HepG2 (cell line): ENCODE results near the gene GGPS1. TPM values are rescaled to one million over a fixed set of nuclear protein-coding genes. Genes with fewer than 3 reads are reported as not detected.

Source experiments
- NFIB ChIP-seq: sonication (generic); formaldehyde crosslinking; IDR thresholded peaks from 2 replicates; pipeline ENCODE4 v1.9.0; 2021; ENCODE audit warnings: missing genetic modification reagents, mild to moderate bottlenecking, borderline replicate concordance
- PHF8 ChIP-seq: sonication (generic); formaldehyde crosslinking; IDR thresholded peaks from 2 replicates; pipeline ENCODE4 v1.5.0; 2020; ENCODE audit warnings: missing genetic modification reagents
- ZMYM2 ChIP-seq: sonication (generic); formaldehyde crosslinking; IDR thresholded peaks from 2 replicates; pipeline ENCODE4 v1.8.0; 2022; ENCODE audit warnings: mild to moderate bottlenecking, missing genetic modification reagents
- ZNF232 ChIP-seq: sonication (generic); formaldehyde crosslinking; IDR thresholded peaks from 2 replicates; pipeline ENCODE4 v1.4.0; 2020; ENCODE audit warnings: missing genetic modification reagents, borderline replicate concordance
- ZNF570 ChIP-seq: sonication (generic); formaldehyde crosslinking; IDR thresholded peaks from 2 replicates; pipeline ENCODE4 v1.4.0; 2020; ENCODE audit warnings: mild to moderate bottlenecking, missing genetic modification reagents, borderline replicate concordance
- ZNF619 ChIP-seq: sonication (generic); formaldehyde crosslinking; IDR thresholded peaks from 2 replicates; pipeline ENCODE4 v1.4.0; 2020; ENCODE audit warnings: mild to moderate bottlenecking, missing genetic modification reagents
- polyA plus RNA-seq, 8 experiments: library from polyadenylated mRNA; depleted of rRNA in 3 of 8; stranded (reverse) in 7 of 8; unstranded in 1 of 8; fragments of >200 nt; fragmentation: Illumina TruSeq in 4 of 8; extraction: Trizol in 4 of 8; gene quantifications; 2 replicates each; pipeline versions ENCODE4 v1.2.1 to v1.2.3, GENCODE V29; 2011 to 2016; ENCODE audit warnings: low read depth in 4 of 8, missing spikeins in 1 of 8, mixed read lengths in 1 of 8; ENCODE audit not compliant: insufficient read depth in 1 of 8
- total RNA-seq, 5 experiments: library from RNA; depleted of rRNA; stranded (reverse); fragments of >200 nt; fragmentation: Illumina TruSeq; extraction: Trizol; gene quantifications; 2 replicates each; pipeline ENCODE4 v1.2.3, GENCODE V29; 2016; ENCODE audit warnings: low read depth in 1 of 5
- TF ChIP-seq, protein P1 (sequence below): sonication (generic); formaldehyde crosslinking; IDR thresholded peaks from 2 replicates; pipeline ENCODE4 v1.8.0; 2022; ENCODE audit warnings: missing genetic modification reagents, mild to moderate bottlenecking, borderline replicate concordance
- TF ChIP-seq, protein P2 (sequence below): IDR thresholded peaks from 2 replicates; pipeline ENCODE4 v1.6.1; 2016; ENCODE audit warnings: mild to moderate bottlenecking, missing biosample characterization, missing genetic modification reagents
- TF ChIP-seq, protein P3 (sequence below): IDR thresholded peaks from 2 replicates; pipeline ENCODE4 v1.6.1; 2018; ENCODE audit warnings: missing genetic modification reagents
- TF ChIP-seq, protein P4 (sequence below): sonication (generic); formaldehyde crosslinking; IDR thresholded peaks from 2 replicates; pipeline ENCODE4 v1.5.0; 2020; ENCODE audit warnings: missing genetic modification reagents
- TF ChIP-seq, protein P5 (sequence below): sonication (generic); formaldehyde crosslinking; IDR thresholded peaks from 2 replicates; pipeline ENCODE4 v1.5.1; 2020; ENCODE audit warnings: missing genetic modification reagents, mild to moderate bottlenecking, borderline replicate concordance
- TF ChIP-seq, protein P6 (sequence below): sonication (generic); formaldehyde crosslinking; conservative IDR thresholded peaks from 2 replicates; pipeline ENCODE4 v1.8.0; 2022; ENCODE audit warnings: missing genetic modification reagents
- TF ChIP-seq, protein P7 (sequence below): sonication (generic); formaldehyde crosslinking; IDR thresholded peaks from 2 replicates; pipeline ENCODE4 v1.4.0; 2020; ENCODE audit warnings: missing genetic modification reagents, borderline replicate concordance
- TF ChIP-seq, protein P8 (sequence below): sonication (generic); formaldehyde crosslinking; IDR thresholded peaks from 2 replicates; pipeline ENCODE4 v1.5.0; 2020; ENCODE audit warnings: mild to moderate bottlenecking, missing genetic modification reagents, borderline replicate concordance

The GGPS1 gene
- total and polyA plus RNA-seq, 2 of the 13 experiments (the other 11 are each of a cell fraction or from before 2014, with no cell fraction given), result 28.8 to 42.6 TPM

DNA sequence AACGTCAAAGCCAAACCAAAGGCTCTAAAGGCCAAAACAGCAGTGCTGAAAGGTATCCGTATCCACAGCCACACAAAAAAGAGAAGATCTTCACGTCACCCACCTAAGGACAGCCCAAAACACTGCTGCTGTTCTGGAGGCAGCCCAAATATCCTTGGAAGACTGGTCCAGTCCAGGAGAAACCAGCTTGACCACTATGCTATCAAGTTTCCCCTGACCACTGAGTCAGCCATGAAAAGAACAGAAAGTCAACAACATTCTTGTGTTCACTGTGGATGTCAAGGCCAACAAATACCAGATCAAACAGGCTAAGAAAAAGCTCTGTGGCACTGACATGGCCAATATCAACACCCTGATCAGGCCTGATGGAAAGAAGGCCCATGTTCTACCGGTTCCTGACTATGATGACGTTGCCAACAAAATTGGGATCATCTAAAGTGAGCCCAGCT, 32.4 kb upstream of the GGPS1 start (continued):
- TF ChIP-seq, protein P1, sequence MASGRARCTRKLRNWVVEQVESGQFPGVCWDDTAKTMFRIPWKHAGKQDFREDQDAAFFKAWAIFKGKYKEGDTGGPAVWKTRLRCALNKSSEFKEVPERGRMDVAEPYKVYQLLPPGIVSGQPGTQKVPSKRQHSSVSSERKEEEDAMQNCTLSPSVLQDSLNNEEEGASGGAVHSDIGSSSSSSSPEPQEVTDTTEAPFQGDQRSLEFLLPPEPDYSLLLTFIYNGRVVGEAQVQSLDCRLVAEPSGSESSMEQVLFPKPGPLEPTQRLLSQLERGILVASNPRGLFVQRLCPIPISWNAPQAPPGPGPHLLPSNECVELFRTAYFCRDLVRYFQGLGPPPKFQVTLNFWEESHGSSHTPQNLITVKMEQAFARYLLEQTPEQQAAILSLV (CRISPR knock-in tag), result no peak
- TF ChIP-seq, protein P2, sequence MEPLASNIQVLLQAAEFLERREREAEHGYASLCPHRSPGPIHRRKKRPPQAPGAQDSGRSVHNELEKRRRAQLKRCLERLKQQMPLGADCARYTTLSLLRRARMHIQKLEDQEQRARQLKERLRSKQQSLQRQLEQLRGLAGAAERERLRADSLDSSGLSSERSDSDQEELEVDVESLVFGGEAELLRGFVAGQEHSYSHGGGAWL, result no peak
- TF ChIP-seq ZNF619 (CRISPR knock-in tag) (no peak), NFIB (CRISPR knock-in tag) (no peak), PHF8 (no peak; the same call in 1 of the 2 replicates), ZMYM2 (CRISPR knock-in tag) (peak; percentile 42; the same call in 1 of the 2 replicates), ZNF570 (CRISPR knock-in tag) (no peak), ZNF232 (CRISPR knock-in tag) (peak; percentile 90; the same call in 1 of the 2 replicates)
- TF ChIP-seq, protein P3, sequence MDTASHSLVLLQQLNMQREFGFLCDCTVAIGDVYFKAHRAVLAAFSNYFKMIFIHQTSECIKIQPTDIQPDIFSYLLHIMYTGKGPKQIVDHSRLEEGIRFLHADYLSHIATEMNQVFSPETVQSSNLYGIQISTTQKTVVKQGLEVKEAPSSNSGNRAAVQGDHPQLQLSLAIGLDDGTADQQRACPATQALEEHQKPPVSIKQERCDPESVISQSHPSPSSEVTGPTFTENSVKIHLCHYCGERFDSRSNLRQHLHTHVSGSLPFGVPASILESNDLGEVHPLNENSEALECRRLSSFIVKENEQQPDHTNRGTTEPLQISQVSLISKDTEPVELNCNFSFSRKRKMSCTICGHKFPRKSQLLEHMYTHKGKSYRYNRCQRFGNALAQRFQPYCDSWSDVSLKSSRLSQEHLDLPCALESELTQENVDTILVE, result 0 out of 2 replicates have a peak, but pooled peaks have one; percentile 60
- TF ChIP-seq, protein P4, sequence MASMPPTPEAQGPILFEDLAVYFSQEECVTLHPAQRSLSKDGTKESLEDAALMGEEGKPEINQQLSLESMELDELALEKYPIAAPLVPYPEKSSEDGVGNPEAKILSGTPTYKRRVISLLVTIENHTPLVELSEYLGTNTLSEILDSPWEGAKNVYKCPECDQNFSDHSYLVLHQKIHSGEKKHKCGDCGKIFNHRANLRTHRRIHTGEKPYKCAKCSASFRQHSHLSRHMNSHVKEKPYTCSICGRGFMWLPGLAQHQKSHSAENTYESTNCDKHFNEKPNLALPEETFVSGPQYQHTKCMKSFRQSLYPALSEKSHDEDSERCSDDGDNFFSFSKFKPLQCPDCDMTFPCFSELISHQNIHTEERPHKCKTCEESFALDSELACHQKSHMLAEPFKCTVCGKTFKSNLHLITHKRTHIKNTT, result no peak
- TF ChIP-seq, protein P5, sequence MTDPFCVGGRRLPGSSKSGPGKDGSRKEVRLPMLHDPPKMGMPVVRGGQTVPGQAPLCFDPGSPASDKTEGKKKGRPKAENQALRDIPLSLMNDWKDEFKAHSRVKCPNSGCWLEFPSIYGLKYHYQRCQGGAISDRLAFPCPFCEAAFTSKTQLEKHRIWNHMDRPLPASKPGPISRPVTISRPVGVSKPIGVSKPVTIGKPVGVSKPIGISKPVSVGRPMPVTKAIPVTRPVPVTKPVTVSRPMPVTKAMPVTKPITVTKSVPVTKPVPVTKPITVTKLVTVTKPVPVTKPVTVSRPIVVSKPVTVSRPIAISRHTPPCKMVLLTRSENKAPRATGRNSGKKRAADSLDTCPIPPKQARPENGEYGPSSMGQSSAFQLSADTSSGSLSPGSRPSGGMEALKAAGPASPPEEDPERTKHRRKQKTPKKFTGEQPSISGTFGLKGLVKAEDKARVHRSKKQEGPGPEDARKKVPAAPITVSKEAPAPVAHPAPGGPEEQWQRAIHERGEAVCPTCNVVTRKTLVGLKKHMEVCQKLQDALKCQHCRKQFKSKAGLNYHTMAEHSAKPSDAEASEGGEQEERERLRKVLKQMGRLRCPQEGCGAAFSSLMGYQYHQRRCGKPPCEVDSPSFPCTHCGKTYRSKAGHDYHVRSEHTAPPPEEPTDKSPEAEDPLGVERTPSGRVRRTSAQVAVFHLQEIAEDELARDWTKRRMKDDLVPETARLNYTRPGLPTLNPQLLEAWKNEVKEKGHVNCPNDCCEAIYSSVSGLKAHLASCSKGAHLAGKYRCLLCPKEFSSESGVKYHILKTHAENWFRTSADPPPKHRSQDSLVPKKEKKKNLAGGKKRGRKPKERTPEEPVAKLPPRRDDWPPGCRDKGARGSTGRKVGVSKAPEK, result no peak
- TF ChIP-seq, protein P6, sequence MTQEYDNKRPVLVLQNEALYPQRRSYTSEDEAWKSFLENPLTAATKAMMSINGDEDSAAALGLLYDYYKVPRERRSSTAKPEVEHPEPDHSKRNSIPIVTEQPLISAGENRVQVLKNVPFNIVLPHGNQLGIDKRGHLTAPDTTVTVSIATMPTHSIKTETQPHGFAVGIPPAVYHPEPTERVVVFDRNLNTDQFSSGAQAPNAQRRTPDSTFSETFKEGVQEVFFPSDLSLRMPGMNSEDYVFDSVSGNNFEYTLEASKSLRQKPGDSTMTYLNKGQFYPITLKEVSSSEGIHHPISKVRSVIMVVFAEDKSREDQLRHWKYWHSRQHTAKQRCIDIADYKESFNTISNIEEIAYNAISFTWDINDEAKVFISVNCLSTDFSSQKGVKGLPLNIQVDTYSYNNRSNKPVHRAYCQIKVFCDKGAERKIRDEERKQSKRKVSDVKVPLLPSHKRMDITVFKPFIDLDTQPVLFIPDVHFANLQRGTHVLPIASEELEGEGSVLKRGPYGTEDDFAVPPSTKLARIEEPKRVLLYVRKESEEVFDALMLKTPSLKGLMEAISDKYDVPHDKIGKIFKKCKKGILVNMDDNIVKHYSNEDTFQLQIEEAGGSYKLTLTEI (CRISPR knock-in tag), result no peak
- TF ChIP-seq, protein P7, sequence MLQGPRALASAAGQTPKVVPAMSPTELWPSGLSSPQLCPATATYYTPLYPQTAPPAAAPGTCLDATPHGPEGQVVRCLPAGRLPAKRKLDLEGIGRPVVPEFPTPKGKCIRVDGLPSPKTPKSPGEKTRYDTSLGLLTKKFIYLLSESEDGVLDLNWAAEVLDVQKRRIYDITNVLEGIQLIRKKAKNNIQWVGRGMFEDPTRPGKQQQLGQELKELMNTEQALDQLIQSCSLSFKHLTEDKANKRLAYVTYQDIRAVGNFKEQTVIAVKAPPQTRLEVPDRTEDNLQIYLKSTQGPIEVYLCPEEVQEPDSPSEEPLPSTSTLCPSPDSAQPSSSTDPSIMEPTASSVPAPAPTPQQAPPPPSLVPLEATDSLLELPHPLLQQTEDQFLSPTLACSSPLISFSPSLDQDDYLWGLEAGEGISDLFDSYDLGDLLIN, result no peak
- TF ChIP-seq, protein P8, sequence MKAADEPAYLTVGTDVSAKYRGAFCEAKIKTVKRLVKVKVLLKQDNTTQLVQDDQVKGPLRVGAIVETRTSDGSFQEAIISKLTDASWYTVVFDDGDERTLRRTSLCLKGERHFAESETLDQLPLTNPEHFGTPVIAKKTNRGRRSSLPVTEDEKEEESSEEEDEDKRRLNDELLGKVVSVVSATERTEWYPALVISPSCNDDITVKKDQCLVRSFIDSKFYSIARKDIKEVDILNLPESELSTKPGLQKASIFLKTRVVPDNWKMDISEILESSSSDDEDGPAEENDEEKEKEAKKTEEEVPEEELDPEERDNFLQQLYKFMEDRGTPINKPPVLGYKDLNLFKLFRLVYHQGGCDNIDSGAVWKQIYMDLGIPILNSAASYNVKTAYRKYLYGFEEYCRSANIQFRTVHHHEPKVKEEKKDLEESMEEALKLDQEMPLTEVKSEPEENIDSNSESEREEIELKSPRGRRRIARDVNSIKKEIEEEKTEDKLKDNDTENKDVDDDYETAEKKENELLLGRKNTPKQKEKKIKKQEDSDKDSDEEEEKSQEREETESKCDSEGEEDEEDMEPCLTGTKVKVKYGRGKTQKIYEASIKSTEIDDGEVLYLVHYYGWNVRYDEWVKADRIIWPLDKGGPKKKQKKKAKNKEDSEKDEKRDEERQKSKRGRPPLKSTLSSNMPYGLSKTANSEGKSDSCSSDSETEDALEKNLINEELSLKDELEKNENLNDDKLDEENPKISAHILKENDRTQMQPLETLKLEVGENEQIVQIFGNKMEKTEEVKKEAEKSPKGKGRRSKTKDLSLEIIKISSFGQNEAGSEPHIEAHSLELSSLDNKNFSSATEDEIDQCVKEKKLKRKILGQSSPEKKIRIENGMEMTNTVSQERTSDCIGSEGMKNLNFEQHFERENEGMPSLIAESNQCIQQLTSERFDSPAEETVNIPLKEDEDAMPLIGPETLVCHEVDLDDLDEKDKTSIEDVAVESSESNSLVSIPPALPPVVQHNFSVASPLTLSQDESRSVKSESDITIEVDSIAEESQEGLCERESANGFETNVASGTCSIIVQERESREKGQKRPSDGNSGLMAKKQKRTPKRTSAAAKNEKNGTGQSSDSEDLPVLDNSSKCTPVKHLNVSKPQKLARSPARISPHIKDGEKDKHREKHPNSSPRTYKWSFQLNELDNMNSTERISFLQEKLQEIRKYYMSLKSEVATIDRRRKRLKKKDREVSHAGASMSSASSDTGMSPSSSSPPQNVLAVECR (CRISPR knock-in tag), result peak; percentile 45; the same call in 1 of the 2 replicates
